HG03175 (cell line): ENCODE measurements around the gene WSCD2.
A peak's percentile ranks its signal among the peaks of the same experiment; 100 is the strongest.

Experiments
- ATAC-seq: cut with Tn5 transposase; IDR thresholded peaks from one replicate; pipeline ENCODE4 v1.9.1; 2021; ENCODE audit warnings: mild to moderate bottlenecking, moderate library complexity; ENCODE audit not compliant: unreplicated experiment

The WSCD2 gene

DNA sequence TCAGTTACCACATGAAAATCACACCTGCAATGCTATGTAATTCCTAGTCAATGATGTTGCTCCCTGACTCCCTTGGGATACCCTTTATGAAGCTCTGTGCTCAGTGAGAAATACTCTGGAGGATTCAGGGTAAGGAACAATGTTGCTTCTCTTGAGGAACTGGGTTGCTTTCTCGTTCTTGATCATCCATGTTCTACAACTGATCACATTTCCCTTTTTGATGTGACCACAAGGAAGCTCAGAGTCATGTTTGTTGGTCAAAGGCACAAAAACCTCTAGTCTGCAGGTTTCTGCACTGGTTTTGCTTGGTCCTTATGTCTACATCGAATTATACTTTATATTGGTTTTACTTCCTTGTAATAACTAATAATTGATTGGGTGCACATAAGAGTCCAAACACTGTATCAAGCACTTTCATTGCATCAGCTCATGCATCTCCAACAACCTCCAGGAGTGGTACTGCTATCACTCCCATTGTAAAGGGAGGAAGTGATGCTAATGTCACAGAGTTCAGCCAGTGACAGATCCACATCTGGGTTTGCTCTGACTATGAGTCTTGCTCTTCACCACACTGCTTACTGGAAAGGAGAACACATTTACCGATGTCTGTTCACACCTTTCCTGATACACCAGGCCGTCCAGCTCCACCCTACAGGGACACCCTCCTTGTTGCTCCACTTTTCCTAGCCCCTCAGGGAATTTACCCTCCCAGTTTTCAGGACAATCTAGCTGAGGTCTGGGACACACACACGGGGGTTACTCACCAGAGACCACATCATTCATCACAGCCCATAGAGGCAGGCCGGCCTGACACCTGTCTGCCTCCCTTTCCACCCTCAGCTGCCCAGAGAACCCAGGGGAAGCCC is 169.0 kb downstream of the WSCD2 start:
- peak; percentile 62 for ATAC-seq

- no peak for ATAC-seq
Observed at GRCh38 chr12:108298761-108299275, 169.7 kb downstream of the WSCD2 start.

DNA sequence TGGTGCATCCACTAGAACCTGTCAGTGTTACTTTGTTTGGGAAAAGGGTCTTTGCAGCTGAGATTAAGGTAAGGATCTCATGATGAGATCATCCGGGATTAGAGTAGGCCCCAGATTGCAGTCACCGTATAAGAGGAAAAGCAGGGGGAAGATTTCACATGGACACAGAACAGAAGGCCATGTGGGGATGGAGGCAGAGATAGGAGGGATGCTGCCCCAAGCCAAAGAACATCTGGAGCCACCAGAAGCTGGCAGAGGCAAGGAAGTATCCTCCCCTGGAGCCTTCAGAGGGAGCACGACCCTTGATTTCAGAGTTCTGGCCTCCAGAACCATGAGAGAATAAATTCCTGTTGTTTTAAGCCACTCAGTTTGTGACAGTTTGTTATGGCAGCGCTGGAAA is 170.4 kb downstream of the WSCD2 start:
- no peak for ATAC-seq
